ENCODE results near the gene JAG2.
A peak's percentile ranks its signal among the peaks of the same experiment; 100 is the strongest.

JAG2 gene

DNA sequence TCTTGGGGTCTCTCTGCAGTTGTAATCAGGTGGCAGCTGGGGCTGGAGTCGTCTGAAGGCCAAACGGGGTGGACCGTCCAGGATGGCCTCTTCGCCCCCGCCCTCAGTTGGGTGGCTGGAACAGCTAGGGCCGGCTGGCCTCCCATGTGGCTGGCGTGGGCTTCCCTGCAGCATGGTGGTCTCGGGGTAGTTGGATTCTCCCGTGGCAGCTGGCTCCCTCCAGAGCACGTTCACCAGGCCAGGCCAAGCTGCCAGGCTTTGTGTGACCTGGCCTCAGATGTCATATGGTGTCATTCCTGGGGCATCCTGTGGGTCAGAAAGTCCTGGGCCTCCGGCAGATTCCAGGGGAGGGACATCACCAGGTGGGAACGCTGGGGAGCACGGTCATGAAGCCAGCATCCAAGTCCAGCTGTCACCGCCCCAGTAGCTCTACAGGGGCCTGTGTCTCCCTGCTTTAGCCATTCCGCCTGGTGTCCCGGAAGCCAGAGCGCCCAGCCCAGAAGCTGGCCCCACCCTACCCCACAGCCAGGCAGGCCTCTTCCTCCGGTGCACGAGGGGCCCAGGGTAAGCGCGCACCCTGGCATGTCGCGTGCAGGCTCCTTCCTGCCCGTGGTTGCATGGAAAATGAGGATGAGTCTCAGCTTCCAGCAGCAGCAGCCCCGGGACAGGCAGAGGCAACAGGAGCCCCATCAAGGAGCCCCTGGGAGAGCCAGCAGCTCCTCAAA, 13.9 kb upstream of the JAG2 start:
- DNase-seq (ENCODE audit: low read depth in 2 of 2) = no peak

GRCh38 chr14:105181549-105182295, 13.1 kb upstream of the JAG2 start:
- no peak for DNase-seq (ENCODE audit: low read depth in 2 of 2)

DNA sequence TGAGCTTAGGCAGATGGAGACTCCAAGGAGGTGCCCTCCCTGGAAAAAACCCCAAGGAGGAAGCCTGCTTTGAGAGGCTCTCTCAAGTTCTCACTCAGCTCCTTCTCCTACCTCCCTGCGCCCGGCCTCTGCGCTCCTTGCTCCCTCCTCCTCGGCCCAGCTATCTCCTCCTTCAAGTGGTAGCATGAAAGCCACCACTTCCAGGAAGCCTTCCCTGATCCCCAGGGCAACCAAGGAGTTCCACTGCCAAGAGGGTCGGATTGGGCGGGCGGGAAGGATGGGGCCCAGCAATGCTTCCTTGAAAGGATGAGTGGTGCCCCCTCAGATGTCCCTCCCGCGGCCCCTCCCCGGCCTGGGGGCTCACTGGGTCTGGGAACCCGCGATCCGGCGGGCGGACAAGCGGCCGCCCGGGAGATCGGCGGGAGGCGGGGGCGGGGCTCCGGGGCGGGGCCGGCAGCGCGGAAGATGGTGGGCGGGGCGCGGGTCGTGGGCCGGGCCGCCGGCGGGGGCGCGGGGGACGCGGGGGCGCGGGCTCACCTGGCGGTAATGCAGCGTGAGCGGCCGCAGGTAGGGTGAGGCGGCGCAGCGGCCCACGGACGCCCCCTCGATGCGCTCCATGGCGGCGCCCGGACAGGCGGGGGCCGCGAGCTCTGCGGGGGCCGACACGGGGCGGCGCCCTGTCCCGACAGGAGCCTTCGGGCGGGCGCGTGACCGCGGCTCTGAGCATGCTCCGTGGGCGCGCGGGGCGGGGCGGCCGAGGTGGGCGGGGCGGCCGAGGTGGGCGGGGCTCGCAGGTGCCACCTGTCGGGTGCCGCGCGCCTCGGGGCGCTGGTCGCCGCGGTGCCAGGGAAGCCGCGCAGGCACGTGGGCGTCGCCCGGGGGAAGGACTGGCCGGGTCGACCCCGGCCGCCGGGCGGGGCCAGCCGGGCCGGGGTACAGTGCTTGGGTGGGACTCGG, 12.3 kb upstream of the JAG2 start, which contains the start of gene NUDT14:
Gene NUDT14 (minus strand): TSS at position 721 of the 957 bp plus-strand sequence. CDS start 103 bp downstream, at position 618.
- DNase-seq (ENCODE audit: low read depth in 2 of 2) = peak; percentile 62 to 76

- no peak for DNase-seq (ENCODE audit: low read depth in 2 of 2)
These were observed 10.6 kb upstream of the JAG2 start for GRCh38 chr14:105179191-105179590.

DNA sequence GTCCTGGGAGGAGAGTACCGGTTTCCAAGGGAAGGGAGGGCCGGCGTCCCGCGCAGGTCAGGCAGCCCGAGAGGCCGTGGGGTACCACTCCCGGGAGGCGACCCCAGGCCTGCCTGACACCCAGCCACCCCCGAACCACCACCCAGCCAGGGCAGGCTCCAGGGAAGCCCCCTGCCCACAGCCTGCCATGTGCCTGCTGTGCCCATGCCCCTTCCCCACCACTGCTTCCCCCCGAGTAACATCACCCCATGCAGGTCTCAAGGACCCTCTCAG, 10.2 kb upstream of the JAG2 start:
- no peak for DNase-seq (ENCODE audit: low read depth in 2 of 2)

GRCh38 chr14:105178069-105178867, 9.7 kb upstream of the JAG2 start:
- no peak for DNase-seq (ENCODE audit: low read depth in 2 of 2)

GRCh38 chr14:105177082-105177481, 8.5 kb upstream of the JAG2 start:
- no peak for DNase-seq (ENCODE audit: low read depth in 2 of 2)

DNA sequence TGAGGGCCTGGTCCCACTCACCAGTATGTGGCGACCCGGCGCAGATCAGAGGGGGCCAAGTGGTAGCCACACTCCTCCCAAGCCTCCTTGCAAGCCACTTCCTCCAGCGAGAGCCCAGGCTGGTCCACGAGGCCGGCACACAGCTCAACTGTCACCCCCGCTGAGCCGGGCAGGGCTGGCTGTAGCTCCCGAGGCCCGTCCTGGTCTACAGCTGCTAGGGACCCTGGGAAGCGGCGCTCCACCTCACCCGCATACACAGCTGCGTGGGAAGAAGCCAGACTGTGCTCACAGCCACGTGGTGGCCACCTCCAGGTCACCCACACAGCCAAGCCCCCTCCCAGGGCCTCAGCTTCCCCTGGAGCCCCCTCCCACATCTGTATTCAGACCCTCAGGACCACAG, 7.9 kb upstream of the JAG2 start:
- no peak for DNase-seq (ENCODE audit: low read depth in 2 of 2)

DNA sequence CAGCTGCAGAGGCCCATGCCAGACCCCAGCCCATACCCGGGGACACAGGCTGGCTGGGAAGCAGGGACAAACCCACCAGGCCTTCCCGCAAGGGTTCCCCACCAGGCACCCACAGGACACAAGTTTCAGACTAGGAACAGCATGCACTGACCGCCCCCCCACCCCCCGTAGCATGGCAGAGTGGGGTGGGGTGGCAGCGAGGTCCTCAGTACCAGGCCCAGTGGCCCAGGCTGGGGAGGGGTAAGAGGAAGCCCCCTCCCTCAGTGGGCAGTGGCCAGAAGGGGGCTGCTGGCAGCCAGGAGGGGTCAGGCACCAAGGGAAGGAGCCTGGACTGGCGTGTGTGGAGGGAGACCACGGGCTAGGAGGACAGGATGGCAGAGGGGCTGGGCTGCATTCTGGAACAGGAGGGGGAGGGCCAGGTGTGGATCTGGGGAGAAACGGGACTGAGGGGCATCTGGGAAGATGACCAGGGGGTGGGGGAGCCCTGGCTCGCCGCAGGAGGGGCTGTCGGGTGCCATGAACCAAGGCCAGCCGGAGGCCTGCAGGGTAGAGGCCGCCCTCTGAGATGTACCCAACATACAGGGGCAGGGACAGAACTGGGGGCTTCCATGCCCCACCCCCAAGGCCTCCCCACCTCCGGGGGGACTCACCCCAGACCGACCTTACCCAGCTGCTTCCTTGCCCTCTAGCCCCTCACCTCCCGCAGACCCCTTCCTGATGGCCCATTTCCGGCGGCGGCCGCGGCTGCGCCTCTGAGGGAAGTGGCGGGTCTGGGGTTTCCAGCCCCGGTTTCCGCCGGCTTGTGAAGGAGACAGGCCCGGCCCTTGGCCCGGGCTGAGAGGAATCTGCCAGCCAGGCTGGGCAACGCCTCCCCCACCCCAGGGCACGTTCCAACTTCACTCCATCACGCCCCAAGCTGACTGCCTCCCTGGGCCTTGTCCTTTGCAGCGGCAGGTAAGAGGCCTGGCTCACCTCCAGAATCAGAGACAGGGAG, 5.6 kb upstream of the JAG2 start:
- peak; percentile 18 to 19 for DNase-seq (ENCODE audit: low read depth in 2 of 2)

DNA sequence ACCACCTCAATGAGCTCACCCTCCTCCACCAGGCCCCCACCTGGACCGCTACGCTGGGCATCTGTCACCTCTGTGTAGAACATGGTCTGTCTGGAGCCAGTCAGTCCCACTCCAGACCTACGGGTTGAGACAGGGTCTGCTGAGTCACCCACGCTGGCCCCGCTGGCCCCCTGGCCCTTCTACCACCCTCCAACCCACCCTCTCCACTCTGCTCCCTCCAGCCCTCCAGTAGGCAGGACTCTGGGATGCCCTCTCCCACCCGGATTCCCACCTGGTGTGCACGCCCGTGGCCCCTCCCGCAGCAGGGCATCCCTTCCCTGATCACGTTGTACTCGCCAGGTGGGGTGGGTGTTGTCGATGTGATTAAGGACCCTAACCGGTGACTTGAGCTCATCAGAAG, 4.6 kb upstream of the JAG2 start:
- no peak for DNase-seq (ENCODE audit: low read depth in 2 of 2)

DNA sequence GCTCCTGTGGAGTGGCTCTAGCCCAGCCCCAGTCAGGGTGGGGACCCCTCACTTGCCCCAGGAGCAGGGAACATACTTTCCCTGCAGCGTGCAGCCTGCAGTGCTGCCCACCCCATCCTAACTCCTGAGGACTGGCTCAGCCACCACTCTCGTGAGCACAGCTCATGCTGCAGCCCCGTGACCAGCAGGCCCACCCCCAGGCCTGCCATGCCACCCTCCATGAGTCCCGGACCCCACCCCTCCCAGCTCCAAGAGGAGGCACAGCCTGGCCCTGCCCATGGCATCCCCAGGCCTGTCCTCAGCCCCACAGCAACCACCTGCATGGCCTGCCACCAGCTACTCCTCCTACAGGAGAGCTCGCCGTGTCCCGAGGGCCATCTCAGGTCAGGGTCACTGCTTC, 3.9 kb upstream of the JAG2 start:
- no peak for DNase-seq (ENCODE audit: low read depth in 2 of 2)

GRCh38 chr14:105171004-105171673, 2.6 kb upstream of the JAG2 start:
- DNase-seq (ENCODE audit: low read depth in 2 of 2) = no peak

DNA sequence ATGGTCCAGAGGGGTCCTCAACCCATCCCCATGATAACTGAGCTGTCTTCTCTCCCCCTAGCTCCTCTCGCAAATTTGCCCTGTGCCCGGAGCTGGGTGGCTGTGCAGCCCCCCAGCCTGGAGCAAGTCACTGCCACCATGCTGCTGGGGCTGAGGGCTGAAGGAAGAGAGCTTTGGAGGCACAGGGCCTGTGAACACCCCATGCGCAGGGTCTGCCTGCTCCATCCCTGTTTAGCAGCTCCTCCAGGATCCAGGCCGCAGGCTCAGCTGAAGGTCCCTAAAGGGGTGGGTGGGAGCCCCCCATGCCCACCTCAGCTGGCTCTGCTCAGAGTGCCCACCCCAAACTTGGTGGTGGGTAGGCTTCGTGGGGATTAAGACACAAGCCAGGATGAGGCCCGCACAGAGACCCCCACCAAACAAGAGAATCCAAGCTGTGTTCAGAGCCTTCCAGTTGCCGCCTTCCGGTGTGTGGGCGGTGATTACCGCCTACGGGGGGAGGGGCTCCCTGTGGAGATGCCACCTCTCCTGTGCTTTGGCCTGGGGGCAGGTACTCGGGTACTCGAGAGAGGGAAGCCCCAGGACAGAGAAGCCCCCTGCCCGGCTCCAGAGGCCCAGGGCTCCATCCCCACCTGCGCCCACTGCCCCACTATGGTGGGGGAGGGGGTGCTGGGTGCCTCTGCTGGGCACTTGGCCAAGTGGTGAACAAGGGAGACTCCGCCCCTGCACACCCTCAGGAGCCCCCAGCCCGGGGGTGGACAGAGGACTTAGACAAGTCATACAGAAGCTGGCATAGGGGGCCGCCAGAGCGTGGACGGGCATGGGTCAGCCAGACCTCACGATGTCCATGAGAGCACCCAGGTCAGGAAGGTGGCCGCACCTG, 1.4 kb upstream of the JAG2 start:
- DNase-seq (ENCODE audit: low read depth in 2 of 2) = no peak

DNA sequence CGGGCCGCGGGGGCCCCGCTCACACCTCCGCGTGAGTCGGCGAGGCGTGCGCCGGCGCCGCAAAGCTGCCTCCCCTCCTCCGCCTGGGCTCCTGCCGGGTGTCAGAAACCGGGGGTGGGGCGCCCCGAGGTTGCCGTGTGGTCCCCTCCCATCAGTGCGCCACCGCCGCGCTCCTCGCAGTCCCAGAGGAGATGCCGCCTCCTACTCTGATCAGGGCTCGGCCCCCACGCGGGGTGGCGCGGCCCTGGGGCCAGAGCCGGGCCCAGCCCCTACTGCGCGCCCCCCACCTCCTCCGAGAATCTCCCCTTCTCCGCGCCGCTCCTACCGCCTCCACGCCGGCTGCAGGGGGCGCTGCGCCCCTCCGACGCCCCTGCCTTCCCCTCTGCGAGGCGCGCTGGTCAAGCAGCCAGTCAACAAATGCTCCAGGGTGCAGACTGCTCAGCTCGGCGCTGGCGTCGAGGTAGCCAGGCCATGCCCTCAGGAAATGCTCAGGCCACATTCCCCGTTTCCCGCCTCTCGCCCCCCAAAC, 467 bp upstream of the JAG2 start:
- peak; percentile 21 to 24 for DNase-seq (ENCODE audit: low read depth in 2 of 2)

- no peak for DNase-seq (ENCODE audit: low read depth in 2 of 2)
These were observed 519 bp downstream of the JAG2 start for GRCh38 chr14:105168093-105168420.

DNA sequence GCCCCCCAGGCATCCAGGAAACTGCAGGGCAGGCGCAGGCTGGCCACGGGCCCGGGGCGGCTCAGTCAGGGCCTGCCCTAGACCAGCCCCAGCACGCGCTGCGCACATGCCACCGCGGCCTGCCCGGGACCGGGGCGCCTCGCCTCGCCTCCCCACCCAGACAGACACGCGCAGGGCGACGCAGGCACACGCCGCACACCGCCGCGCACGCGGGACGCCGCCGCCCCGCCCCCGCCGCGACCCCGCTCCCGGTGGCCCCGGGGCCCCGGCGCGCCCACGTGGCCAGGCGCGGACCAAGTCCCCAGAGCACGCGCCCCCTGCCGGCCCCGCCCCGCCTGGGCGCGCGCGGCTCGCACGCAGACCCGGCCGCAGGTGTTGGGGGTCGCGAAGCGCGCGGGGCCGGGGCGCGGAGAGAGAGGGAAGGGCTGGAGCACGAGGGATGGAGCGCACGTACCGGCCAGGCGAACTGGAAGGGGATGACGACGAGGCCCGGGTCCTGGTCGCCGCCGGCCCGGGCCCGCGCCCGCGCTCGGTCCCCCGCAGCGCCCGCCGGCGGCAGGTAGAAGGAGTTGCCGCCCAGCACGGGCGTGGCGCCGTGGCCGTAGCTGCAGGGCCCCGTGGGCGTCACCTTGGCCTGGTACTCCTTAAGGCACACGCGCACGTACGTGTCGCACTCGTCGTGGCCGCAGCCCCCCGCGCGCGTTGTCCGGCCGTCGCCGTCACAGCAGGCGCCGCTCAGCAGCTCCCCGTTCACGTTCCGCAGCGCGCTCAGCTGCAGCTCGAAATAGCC, 1.1 kb downstream of the JAG2 start:
- DNase-seq (ENCODE audit: low read depth in 2 of 2) = no peak

GRCh38 chr14:105166571-105167302, 1.8 kb downstream of the JAG2 start:
- no peak for DNase-seq (ENCODE audit: low read depth in 2 of 2)
